Heart left ventricle (tissue), 16 donors: ENCODE results near the gene COL6A1. TPM values are rescaled to one million over a fixed set of nuclear protein-coding genes. Genes with fewer than 3 reads are reported as not detected.

ENCODE experiments used
- ATAC-seq, 4 donors: fragments of 200-7000 bp; cut with Tn5 transposase; one replicate each; pipeline ENCODE4 v1.9.1; 2020 to 2022; ENCODE audit warnings: moderate library complexity in 4 of 4, mild to moderate bottlenecking in 3 of 4, moderate number of reproducible peaks in 1 of 4
- DNase-seq, 5 donors: peaks; one replicate each; pipeline ENCODE4 v3.0.0-alpha.2; 2020
- H3K27ac ChIP-seq, 12 donors: fragments of 200-600 bp; sonication (generic) in 4 of 12; one replicate each; pipeline versions ENCODE4 v1.5.0 to v1.8.0; 2016 to 2022; ENCODE audit warnings: mild to moderate bottlenecking in 2 of 12
- H3K27me3 ChIP-seq, 9 donors: fragments of 200-600 bp; sonication (generic) in 2 of 9; one replicate each; pipeline versions ENCODE4 v1.5.1 to v1.8.0; 2016 to 2022; ENCODE audit warnings: mild to moderate bottlenecking in 3 of 9
- H3K36me3 ChIP-seq, 9 donors: fragments of 200-600 bp; sonication (generic) in 2 of 9; one replicate each; pipeline versions ENCODE4 v1.5.0 to v1.8.0; 2018 to 2022; ENCODE audit warnings: mild to moderate bottlenecking in 2 of 9
- H3K4me1 ChIP-seq, 12 donors: fragments of 200-600 bp; sonication (generic) in 4 of 12; one replicate each; pipeline versions ENCODE4 v1.5.0 to v1.8.0; 2016 to 2022; ENCODE audit warnings: mild to moderate bottlenecking in 3 of 12
- H3K4me3 ChIP-seq, 12 donors: fragments of 200-600 bp; sonication (generic) in 4 of 12; one replicate each; pipeline versions ENCODE4 v1.5.0 to v1.8.0; 2017 to 2022; ENCODE audit warnings: mild to moderate bottlenecking in 9 of 12, moderate library complexity in 4 of 12
- H3K9me3 ChIP-seq, 12 donors: fragments of 200-600 bp; sonication (generic) in 4 of 12; one replicate each; pipeline versions ENCODE4 v1.5.0 to v1.8.0; 2016 to 2022; ENCODE audit warnings: mild to moderate bottlenecking in 1 of 12
- CTCF ChIP-seq, 12 donors: fragments of 200-600 bp; sonication (generic) in 4 of 12; IDR thresholded peaks; one replicate each; pipeline versions ENCODE4 v1.5.0 to v1.8.0; 2018 to 2022; ENCODE audit warnings: antibody characterized with exemption in 12 of 12, mild to moderate bottlenecking in 5 of 12
- POLR2A ChIP-seq, 2 donors: fragments of 450-650 bp; IDR thresholded peaks; one replicate each; pipeline ENCODE4 v1.6.1; 2017; ENCODE audit warnings: antibody characterized with exemption in 2 of 2, mild to moderate bottlenecking in 2 of 2, moderate library complexity in 2 of 2
- WGBS, 4 donors: extraction: QIAGEN DNeasy Blood & Tissue Kit in 2 of 4; methylation state at CpG; one replicate each; pipeline versions ENCODE4 v1.1.5 to v1.1.7; 2013 to 2018; 5-methylcytosine and 5-hydroxymethylcytosine counted together
- intact Hi-C, 10 donors: fragments of 100-400 bp; cut with DNase I; formaldehyde crosslinking; loops; one replicate each; pipeline versions ENCODE4 v1.11.1 to v1.14.2; 2022
- polyA plus RNA-seq, 2 donors: library from polyadenylated mRNA; stranded (reverse); fragments of 200-250 nt; gene quantifications; one replicate each; pipeline ENCODE4 v1.2.3, GENCODE V29; 2013
- total RNA-seq, 9 donors: library from RNA; depleted of rRNA in 2 of 9; stranded (reverse); fragments of >200 nt in 2 of 9; fragmentation: NEBNext Ultra II Directional in 3 of 9; extraction: Animal tissue kit (Norgen Biotek cat#: 25700) in 3 of 9; gene quantifications; one replicate each; pipeline versions ENCODE4 v1.1.0 to v1.2.4, GENCODE V29; 2016 to 2023
- donor health status: ischemic (EF 13 %, LVEDD 7.1; RV severe dilation, severe dysfunction).
- donor health status: healthy with polysubstance abuse.
- donor health status: DM: no; HTN: yes; CAD: no.
- donor health status: DM: no; HTN: no; CAD: no.
- donor health status: ischemic (EF 25% LVEDD 6.9; RV normal size, moderate dysfunction).
- donor health status: ischemic (EF 25% LVEDD 5.7; RV mildly dilated, moderate dysfunction).
- donor health status: healthy.
- donor health status: DM: yes; HTN: yes; CAD: no.
- donor health status: ischemic (EF 35%, LVEDD 5.7; RV mildly dilated, moderate dysfunction).
- donor health status: nonischemic (EF 11% LVEDD 7.7; RV severe dilation, severe dysfunction).
- donor health status: DM: yes; HTN: yes; CAD: no.
- donor health status: PGD.
- donor health status: ischemic (EF 29% LVEDD 5.4; RV normal size, mild dysfunction).
- donor health status: nonischemic (EF 23%, LVEDD 6.1; RV moderate dilation, normal function).

COL6A1 gene
- total and polyA plus RNA-seq, 11 donors, result 92.4 to 385 (median 149) TPM

- peak overlapping the region; percentile 90 to 99 (median 98) for H3K27ac ChIP-seq
- H3K36me3 ChIP-seq, result no peaks in the 10 kb centered on the region
- peak in 3 of 5 donors; percentile 48 to 60 (median 49) for DNase-seq
- intact Hi-C loops, result loop anchor here (2.0 to 10.0 kb wide), 11 partner anchors 75 to 352 kb away; partner anchors contain the start of genes COL6A2 (in 8 of the 10), LSS (in 6 of the 10), C21orf58 (in 2 of the 10) and PCNT (in 2 of the 10)
- peak overlapping the region in 11 of 12 donors; percentile 29 to 69 (median 60) for H3K4me3 ChIP-seq
- peaks cover 7 to 67% (median 48%) of the 10 kb centered on the region in 12 donors for H3K4me1 ChIP-seq
- H3K27me3 ChIP-seq, result peaks cover 0 to 43% (median 0%) of the 10 kb centered on the region in 9 donors
- no peaks in the 10 kb centered on the region for H3K9me3 ChIP-seq
- peak in 2 of 4 donors; percentile 3 to 4 for ATAC-seq
- TF ChIP-seq POLR2A (IDR thresholded peaks at IDR 0.05) (no peak), CTCF (IDR thresholded peaks at IDR 0.05) (no peak)
- WGBS, 4 donors, result 32 to 51% (median 37%) methylated on average over 14 to 19 of the region's 19 CpGs
Measured at GRCh38 chr21:45972353-45972715, 9.2 kb upstream of the COL6A1 start.

- WGBS, 4 donors, result 8 to 23% (median 16%) methylated on average over 30 to 58 of the region's 58 CpGs
- peaks cover 7 to 67% (median 48%) of the 10 kb centered on the region in 12 donors for H3K4me1 ChIP-seq
- intact Hi-C loops, result loop anchor here (2.0 to 10.0 kb wide), 11 partner anchors 74 to 352 kb away; partner anchors contain the start of genes COL6A2 (in 8 of the 10), LSS (in 6 of the 10), C21orf58 (in 2 of the 10) and PCNT (in 2 of the 10)
- TF ChIP-seq POLR2A (IDR thresholded peaks at IDR 0.05), result no peak
- TF ChIP-seq CTCF (IDR thresholded peaks at IDR 0.05), result no peak
- ATAC-seq, result peak in 3 of 4 donors; percentile 44 to 55 (median 51)
- DNase-seq, result peak; percentile 87 to 93 (median 92)
- H3K4me3 ChIP-seq, result peak overlapping the region; percentile 16 to 69 (median 60)
- peak overlapping the region; percentile 90 to 99 (median 98) for H3K27ac ChIP-seq
- H3K9me3 ChIP-seq, result no peaks in the 10 kb centered on the region
- peaks cover 0 to 43% (median 0%) of the 10 kb centered on the region in 9 donors for H3K27me3 ChIP-seq
- H3K36me3 ChIP-seq, result no peaks in the 10 kb centered on the region
Measured at GRCh38 chr21:45972716-45973474, 8.7 kb upstream of the COL6A1 start.

GRCh38 chr21:45973475-45974072 is 8.0 kb upstream of the COL6A1 start:
- Histone ChIP-seq H3K27ac (peak overlapping the region; percentile 90 to 99 (median 98)), H3K9me3 (no peaks in the 10 kb centered on the region), H3K4me3 (peak overlapping the region; percentile 29 to 69 (median 60)), H3K36me3 (no peaks in the 10 kb centered on the region), H3K4me1 (peaks cover 7 to 71% (median 49%) of the 10 kb centered on the region in 12 donors), H3K27me3 (peaks cover 0 to 43% (median 0%) of the 10 kb centered on the region in 9 donors)
- intact Hi-C loops, result loop anchor here (2.0 to 10.0 kb wide), 11 partner anchors 74 to 351 kb away; partner anchors contain the start of genes COL6A2 (in 9 of the 10), LSS (in 6 of the 10), C21orf58 (in 2 of the 10) and PCNT (in 2 of the 10)
- peak; percentile 39 to 48 (median 43) for ATAC-seq
- 2 to 4% (median 3%) methylated on average over 25 to 38 of the region's 38 CpGs for WGBS, 4 donors
- peak; percentile 87 to 92 (median 90) for DNase-seq
- TF ChIP-seq POLR2A (IDR thresholded peaks at IDR 0.05) (no peak), CTCF (IDR thresholded peaks at IDR 0.05) (peak; percentile 69 to 88 (median 78))
